GM12878 (cell line): ENCODE results near the gene MED31. TPM values are rescaled to one million over a fixed set of nuclear protein-coding genes. Genes with fewer than 3 reads are reported as not detected.

Experiments
- BACH1 ChIP-seq: fragments of 450-650 bp; IDR thresholded peaks from 2 replicates; pipeline ENCODE4 v1.6.1; 2017; ENCODE audit warnings: mild to moderate bottlenecking, borderline replicate concordance
- BHLHE40 ChIP-seq, 2 experiments: fragments of 450-650 bp in 1 of 2; IDR thresholded peaks; 2 replicates each; pipeline ENCODE4 v1.6.1; 2011 to 2017; ENCODE audit warnings: low read depth in 2 of 2, borderline replicate concordance in 1 of 2, improper control_type of control experiment in 1 of 2, low read length in 1 of 2, mild to moderate bottlenecking in 1 of 2
- CHD4 ChIP-seq: fragments of 200-600 bp; sonication (generic); IDR thresholded peaks from 2 replicates; pipeline ENCODE4 v1.6.1; 2016; ENCODE audit warnings: mild to moderate bottlenecking
- ESRRA ChIP-seq: IDR thresholded peaks from 2 replicates; pipeline ENCODE4 v1.6.1; 2012; ENCODE audit warnings: mild to moderate bottlenecking, low read length, improper control_type of control experiment
- GATAD2B ChIP-seq: fragments of 450-650 bp; conservative IDR thresholded peaks from 2 replicates; pipeline ENCODE4 v1.6.1; 2017; ENCODE audit warnings: low read depth, mild to moderate bottlenecking, moderate library complexity
- HDAC6 ChIP-seq: fragments of 200-600 bp; sonication (generic); IDR thresholded peaks from one replicate; pipeline ENCODE4 v1.8.0; 2017; ENCODE audit warnings: antibody characterized with exemption; ENCODE audit not compliant: unreplicated experiment
- HDGF ChIP-seq: fragments of 450-650 bp; IDR thresholded peaks from 2 replicates; pipeline ENCODE4 v1.6.1; 2016; ENCODE audit warnings: antibody characterized with exemption
- NBN ChIP-seq: fragments of 450-650 bp; IDR thresholded peaks from 2 replicates; pipeline ENCODE4 v1.6.1; 2016
- NFYA ChIP-seq: IDR thresholded peaks from 2 replicates; pipeline ENCODE4 v1.6.1; 2011; ENCODE audit warnings: low read depth, mild to moderate bottlenecking, low read length, improper control_type of control experiment, borderline replicate concordance
- PAX5 ChIP-seq: IDR thresholded peaks from 2 replicates; pipeline ENCODE4 v1.6.1; 2011; ENCODE audit warnings: low read depth, low read length, borderline replicate concordance
- POLR2AphosphoS5 ChIP-seq: IDR thresholded peaks from 2 replicates; pipeline ENCODE4 v1.6.1; 2011; ENCODE audit warnings: mild to moderate bottlenecking, low read length, inconsistent platforms
- RAD21 ChIP-seq: IDR thresholded peaks from 2 replicates; pipeline ENCODE4 v1.6.1; 2011; ENCODE audit warnings: mild to moderate bottlenecking, low read depth, low read length, moderate library complexity; ENCODE audit not compliant: insufficient read depth
- RUNX3 ChIP-seq: IDR thresholded peaks from 2 replicates; pipeline ENCODE4 v1.6.1; 2012; ENCODE audit warnings: low read length, inconsistent platforms
- SUZ12 ChIP-seq: fragments of 200-600 bp; sonication (generic); IDR thresholded peaks from one replicate; pipeline ENCODE4 v1.6.1; 2018; ENCODE audit warnings: antibody characterized with exemption, mild to moderate bottlenecking; ENCODE audit not compliant: unreplicated experiment
- ZBTB11 ChIP-seq: fragments of 450-650 bp; formaldehyde crosslinking; IDR thresholded peaks from 2 replicates; pipeline ENCODE4 v1.5.0; 2022; ENCODE audit warnings: mild to moderate bottlenecking, missing genetic modification characterization
- ZBTB33 ChIP-seq: fragments of 450-650 bp; IDR thresholded peaks from 2 replicates; pipeline ENCODE4 v1.6.1; 2017; ENCODE audit warnings: mild to moderate bottlenecking
- ZSCAN29 ChIP-seq: fragments of 450-650 bp; IDR thresholded peaks from 2 replicates; pipeline ENCODE4 v1.6.1; 2017; ENCODE audit warnings: mild to moderate bottlenecking, moderate library complexity
- polyA plus RNA-seq, 11 experiments: library from polyadenylated mRNA; depleted of rRNA in 4 of 11; unstranded in 6 of 11; stranded (reverse) in 5 of 11; fragments of >200 nt; fragmentation: Nextera tagmentation in 4 of 11; fragmentation: Illumina TruSeq in 1 of 11; extraction: Ambion mirVana in 4 of 11; extraction: Trizol in 1 of 11; gene quantifications; 1 replicate in 1 of 11; 2 replicates in 10 of 11; pipeline versions ENCODE4 v1.2.1 to v1.2.3, GENCODE V29; 2011 to 2016; ENCODE audit warnings: inconsistent platforms in 2 of 11, missing spikeins in 2 of 11, low read depth in 1 of 11
- total RNA-seq, 4 experiments: library from RNA; depleted of rRNA in 3 of 4; stranded (reverse); fragments of >200 nt in 3 of 4; fragmentation: Illumina TruSeq in 1 of 4; extraction: Trizol in 1 of 4; gene quantifications; 2 replicates each; pipeline versions ENCODE4 v1.2.1 to v1.2.3, GENCODE V29; 2013 to 2021
- TF ChIP-seq, protein P1 (sequence below), 3 experiments: IDR thresholded peaks in 2 of 3; conservative IDR thresholded peaks in 1 of 3; 2 replicates each; pipeline ENCODE4 v1.5.1; 2011; ENCODE audit warnings: low read depth in 3 of 3, low read length in 3 of 3, mild to moderate bottlenecking in 3 of 3, control low read depth in 2 of 3, moderate library complexity in 2 of 3, inconsistent platforms in 1 of 3, mixed read lengths in 1 of 3; ENCODE audit not compliant: control insufficient read depth in 2 of 3, insufficient read depth in 1 of 3; ENCODE audit errors: extremely low read depth in 1 of 3
- TF ChIP-seq, protein P2 (sequence below): fragments of 450-650 bp; IDR thresholded peaks from 2 replicates; pipeline ENCODE4 v1.6.1; 2017; ENCODE audit warnings: antibody characterized with exemption, mild to moderate bottlenecking, moderate library complexity

The MED31 gene
- total and polyA plus RNA-seq, 10 of the 15 experiments (the other 5 are each of a cell fraction or from before 2014, with no cell fraction given) = 14.4 to 71.1 (median 34.6) TPM

- no peak for TF ChIP-seq HDAC6
- peak; percentile 69; the same call in 1 of the 2 replicates for TF ChIP-seq GATAD2B
- TF ChIP-seq SUZ12 = no peak
- TF ChIP-seq ESRRA = no peak
- peak; percentile 99 for TF ChIP-seq POLR2AphosphoS5
- TF ChIP-seq RUNX3 = peak; percentile 85
- peak; percentile 79 for TF ChIP-seq BACH1
- no peak; the same call in 1 of the 2 replicates for TF ChIP-seq ZBTB11 (CRISPR knock-in tag)
- TF ChIP-seq HDGF = no peak
- TF ChIP-seq PAX5 = no peak
- TF ChIP-seq RAD21 = no peak
- no peak for TF ChIP-seq ZBTB33
- TF ChIP-seq, protein P1, sequence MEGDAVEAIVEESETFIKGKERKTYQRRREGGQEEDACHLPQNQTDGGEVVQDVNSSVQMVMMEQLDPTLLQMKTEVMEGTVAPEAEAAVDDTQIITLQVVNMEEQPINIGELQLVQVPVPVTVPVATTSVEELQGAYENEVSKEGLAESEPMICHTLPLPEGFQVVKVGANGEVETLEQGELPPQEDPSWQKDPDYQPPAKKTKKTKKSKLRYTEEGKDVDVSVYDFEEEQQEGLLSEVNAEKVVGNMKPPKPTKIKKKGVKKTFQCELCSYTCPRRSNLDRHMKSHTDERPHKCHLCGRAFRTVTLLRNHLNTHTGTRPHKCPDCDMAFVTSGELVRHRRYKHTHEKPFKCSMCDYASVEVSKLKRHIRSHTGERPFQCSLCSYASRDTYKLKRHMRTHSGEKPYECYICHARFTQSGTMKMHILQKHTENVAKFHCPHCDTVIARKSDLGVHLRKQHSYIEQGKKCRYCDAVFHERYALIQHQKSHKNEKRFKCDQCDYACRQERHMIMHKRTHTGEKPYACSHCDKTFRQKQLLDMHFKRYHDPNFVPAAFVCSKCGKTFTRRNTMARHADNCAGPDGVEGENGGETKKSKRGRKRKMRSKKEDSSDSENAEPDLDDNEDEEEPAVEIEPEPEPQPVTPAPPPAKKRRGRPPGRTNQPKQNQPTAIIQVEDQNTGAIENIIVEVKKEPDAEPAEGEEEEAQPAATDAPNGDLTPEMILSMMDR (IDR thresholded peaks at IDR 0.05 in 2 of 3, conservative IDR thresholded peaks at IDR 0.05 in 1 of 3; ENCODE audit: control insufficient read depth in 2 of 3, extremely low read depth in 1 of 3, insufficient read depth in 1 of 3, low read depth in 3 of 3, low read length in 3 of 3) = no peak
- no peak for TF ChIP-seq CHD4
- no peak for TF ChIP-seq NFYA
- TF ChIP-seq, protein P2, sequence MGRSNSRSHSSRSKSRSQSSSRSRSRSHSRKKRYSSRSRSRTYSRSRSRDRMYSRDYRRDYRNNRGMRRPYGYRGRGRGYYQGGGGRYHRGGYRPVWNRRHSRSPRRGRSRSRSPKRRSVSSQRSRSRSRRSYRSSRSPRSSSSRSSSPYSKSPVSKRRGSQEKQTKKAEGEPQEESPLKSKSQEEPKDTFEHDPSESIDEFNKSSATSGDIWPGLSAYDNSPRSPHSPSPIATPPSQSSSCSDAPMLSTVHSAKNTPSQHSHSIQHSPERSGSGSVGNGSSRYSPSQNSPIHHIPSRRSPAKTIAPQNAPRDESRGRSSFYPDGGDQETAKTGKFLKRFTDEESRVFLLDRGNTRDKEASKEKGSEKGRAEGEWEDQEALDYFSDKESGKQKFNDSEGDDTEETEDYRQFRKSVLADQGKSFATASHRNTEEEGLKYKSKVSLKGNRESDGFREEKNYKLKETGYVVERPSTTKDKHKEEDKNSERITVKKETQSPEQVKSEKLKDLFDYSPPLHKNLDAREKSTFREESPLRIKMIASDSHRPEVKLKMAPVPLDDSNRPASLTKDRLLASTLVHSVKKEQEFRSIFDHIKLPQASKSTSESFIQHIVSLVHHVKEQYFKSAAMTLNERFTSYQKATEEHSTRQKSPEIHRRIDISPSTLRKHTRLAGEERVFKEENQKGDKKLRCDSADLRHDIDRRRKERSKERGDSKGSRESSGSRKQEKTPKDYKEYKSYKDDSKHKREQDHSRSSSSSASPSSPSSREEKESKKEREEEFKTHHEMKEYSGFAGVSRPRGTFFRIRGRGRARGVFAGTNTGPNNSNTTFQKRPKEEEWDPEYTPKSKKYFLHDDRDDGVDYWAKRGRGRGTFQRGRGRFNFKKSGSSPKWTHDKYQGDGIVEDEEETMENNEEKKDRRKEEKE = no peak
- no peak for TF ChIP-seq ZSCAN29
- TF ChIP-seq NBN = peak; percentile 83
- peak; percentile 11 to 66; a peak in 2 of 4 replicates for TF ChIP-seq BHLHE40 (IDR thresholded peaks at IDR 0.05; ENCODE audit: borderline replicate concordance in 1 of 2, low read depth in 2 of 2, low read length in 1 of 2)
Measured at GRCh38 chr17:6640536-6641246, 10.7 kb downstream of the MED31 start, which contains the start of the genes KIAA0753 and TXNDC17 (continued).
